NCI-H510A (cell line): ENCODE results near the gene PCARE.

Experiments used
- DNase-seq: peaks from one replicate; lab custom pipeline; 2025; lab: John Stamatoyannopoulos, UW

The PCARE gene

DNA sequence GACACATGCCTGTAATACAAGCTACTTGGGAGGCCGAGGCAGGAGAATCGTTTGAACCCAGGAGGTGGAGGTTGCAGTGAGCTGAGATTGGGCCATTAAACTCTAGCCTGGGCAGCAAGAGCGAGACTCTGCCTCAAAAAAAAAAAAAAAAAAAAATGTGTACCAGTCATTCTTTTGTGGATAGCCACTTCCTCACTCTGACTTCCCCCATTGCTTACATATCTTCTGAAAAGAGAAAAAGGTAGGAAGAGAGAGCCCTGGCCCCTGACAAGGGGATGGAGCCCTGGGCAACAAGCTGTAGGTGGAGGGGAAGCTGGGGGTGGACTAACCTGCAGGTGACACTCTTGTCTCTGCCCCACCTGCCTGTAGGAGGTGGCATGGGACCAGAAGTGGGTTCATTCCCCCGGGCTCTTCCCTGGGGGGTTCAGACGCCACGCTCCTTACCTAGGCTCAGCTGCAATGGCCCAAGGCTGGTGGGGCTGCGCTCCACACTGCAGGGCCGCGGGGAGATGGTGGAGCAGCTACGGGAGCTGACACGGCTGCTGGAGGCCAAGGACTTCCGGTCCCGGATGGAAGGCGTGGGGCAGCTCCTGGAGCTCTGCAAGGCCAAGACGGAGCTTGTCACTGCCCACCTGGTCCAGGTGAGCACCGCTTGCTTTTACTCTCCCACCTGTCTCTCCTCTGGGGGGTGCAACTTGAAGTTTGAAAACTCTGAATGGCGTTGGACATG is 39.1 kb downstream of the PCARE start:
- no peak for DNase-seq

DNA sequence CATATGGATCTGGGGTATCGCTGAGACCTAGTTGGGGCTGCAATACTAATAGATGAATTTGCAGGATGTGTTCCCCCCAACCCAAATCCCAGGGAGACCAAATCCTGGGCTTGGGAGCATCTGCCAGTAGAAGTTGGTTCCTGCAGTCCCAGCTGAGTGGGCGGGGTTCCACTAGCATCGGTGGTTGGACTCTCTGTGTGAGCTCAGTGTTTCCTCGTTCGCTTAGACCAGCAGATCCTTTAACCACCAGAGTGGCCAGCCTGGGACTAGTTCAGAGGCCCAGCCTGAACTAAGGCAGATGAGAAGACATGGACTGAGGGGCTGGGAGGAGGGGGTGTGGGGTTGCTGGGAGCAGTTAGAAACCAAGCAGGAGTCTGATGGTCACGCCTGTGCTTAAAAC is 40.7 kb downstream of the PCARE start:
- no peak for DNase-seq

DNA sequence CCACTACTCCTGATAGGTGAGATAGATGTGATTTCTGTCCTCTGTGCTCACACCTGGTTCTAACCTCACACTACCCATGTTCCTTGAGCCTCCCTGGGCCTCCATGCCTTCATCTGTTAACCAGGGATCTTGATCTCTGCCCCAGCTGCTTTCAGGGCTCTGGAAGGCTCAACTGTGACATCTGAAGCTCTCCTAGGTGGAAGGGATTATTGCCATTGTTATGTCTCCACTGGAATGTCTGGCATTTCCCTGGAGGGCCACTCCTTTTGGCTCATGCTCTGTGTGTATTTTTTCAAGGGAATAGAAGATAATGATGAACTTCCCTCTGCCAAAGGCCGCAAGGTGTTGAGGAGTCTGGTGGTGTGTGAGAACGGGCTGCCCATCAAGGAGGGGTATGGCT is 41.2 kb downstream of the PCARE start:
- DNase-seq = no peak

- no peak for DNase-seq
These were observed 42.1 kb downstream of the PCARE start for GRCh38 chr2:29032189-29032588.

DNA sequence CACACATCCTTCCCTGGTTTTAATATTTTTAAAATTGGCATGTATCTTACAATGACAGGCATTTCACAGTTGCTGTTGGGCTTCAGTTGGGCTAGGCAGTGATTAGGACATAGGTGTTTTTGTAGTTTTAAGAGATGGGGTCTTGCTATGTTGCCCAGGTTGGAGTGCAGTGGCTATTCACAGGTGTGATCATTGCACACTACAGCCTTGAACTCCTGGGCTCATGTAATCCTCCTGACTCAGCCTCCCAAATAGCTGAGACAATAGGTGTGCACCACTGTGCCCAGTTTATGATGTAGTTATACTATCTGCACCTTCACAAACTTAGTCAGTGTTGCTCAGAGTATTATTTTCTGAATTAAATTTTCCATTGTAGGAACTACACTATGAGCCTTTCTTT is 43.3 kb downstream of the PCARE start:
- DNase-seq = no peak

DNA sequence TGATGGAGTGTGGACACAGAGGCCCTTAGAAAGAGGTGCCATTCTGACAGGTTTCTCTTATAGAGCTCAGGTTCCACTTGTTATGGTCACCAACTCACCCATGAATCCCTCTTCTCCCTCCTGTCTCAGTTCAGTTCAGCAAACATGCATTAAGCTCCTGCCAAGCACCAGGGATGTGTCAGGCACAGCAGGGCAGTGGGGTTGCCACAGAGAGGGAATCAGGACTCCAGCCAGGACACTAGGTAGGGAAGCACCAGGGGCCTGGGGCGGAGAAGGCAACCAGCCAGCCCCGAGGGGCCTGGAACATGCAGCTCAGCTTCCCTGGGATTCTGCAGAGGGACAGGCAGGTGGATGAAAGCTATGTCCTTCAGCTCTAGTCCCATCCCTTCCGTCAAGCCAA is 48.6 kb downstream of the PCARE start:
- DNase-seq = no peak

- DNase-seq = no peak
These were observed 49.4 kb downstream of the PCARE start for GRCh38 chr2:29024882-29025430.

- no peak for DNase-seq
These were observed 51.1 kb downstream of the PCARE start for GRCh38 chr2:29023188-29023587.

DNA sequence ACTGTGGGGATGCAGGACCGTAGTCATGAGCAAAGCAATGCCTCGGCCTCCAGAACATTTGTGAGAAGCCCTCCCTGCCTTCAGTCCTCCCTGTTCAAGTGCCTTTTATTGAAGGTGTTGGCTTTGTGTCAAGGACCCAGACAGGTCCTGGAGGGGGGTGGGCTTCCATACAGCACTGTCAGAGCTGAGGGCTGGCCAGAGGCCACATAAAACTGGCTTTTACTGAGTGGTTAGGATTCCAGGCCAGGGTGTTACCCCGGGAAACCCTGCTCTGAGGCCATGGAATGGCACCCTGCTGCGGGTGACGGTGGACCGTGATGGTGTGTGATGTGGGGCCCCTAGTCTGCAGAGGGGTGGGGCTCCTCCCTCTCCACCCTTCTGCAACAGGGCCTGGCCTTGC is 51.6 kb downstream of the PCARE start:
- no peak for DNase-seq

GRCh38 chr2:29021886-29022285 is 52.4 kb downstream of the PCARE start:
- no peak for DNase-seq

- DNase-seq = no peak
These were observed 56.4 kb downstream of the PCARE start for GRCh38 chr2:29017716-29018435.

DNA sequence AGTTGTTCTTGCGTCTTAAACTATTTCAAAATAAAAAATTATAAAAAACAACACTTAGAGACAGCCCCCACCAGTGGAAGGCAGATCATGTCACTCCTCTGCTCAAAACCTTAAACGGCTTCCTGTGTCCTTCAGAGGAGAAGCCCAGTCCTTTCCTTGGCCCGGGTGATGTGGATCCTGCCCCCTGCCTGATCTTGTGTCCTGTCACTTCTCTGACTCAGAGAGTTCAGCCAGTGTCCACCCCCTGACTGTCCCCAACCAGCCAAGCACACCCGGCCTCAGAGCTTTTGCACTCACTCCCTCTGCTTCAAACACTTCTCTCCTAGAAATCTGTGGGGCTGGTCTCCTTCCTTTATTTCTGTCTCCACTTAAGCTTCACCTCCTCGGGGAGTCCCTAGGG is 57.8 kb downstream of the PCARE start:
- DNase-seq = no peak

GRCh38 chr2:29015701-29016470 is 58.4 kb downstream of the PCARE start:
- DNase-seq = no peak

GRCh38 chr2:29014811-29015421 is 59.4 kb downstream of the PCARE start:
- no peak for DNase-seq

DNA sequence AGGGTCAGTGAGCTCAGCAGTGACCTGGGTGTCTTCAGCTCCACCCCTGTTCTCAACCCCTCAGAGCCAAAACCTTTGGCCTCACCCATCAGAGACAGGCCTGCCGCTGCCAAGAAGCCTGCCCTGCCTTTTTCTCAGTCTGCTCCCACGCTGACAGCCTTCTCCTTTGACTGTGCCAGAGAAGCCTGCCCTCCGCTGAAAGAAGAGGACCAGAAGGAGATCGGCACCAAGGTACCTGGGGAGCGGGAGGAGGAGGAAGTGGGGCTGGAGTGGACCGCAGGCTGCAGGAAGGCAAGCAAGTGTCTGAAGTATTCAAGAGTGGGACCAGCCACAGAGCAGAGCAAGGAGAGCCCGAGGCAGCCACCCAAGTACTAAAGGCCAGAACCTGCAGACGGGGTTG is 60.0 kb downstream of the PCARE start:
- no peak for DNase-seq

- no peak for DNase-seq
These were observed 61.1 kb downstream of the PCARE start for GRCh38 chr2:29013057-29013780.

GRCh38 chr2:29012211-29012681 is 62.1 kb downstream of the PCARE start:
- no peak for DNase-seq
